ENCODE data around the gene NALCN. TPM values are rescaled to one million over a fixed set of nuclear protein-coding genes. Genes with fewer than 3 reads are reported as not detected.

Gene NALCN
- total RNA-seq, 2 donors from 2014 or later, result not detected

DNA sequence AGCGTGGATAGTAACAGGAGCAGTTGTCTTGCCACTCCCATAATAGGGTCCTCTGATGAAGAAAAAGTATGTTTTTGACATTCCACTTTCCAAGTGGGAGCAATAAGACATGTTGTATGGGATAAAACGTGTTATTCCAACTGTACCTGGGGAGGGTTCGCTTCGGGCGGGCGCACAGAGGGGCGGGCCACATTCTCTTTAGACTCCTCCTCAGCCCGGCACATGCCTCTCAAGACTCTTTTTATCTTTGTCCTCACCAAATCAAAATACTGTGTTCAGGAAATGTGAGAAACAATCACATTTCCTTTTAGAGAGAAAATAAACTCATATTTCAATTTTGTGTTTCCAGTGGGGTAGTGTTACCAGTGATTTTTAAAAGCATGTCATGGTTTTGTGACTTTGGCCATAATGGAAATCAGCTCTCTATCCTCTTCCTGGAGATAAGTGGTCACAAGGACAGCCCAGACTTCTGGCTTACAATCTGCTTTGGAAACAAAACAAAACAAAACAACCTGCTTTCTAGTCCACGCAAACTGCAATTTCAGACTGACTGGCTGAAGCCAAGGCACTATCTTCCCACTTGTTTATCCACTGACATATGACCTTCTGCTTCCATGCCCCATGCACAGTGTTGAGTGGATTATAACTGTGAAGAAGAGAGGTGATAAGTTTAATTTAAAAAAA, 276.1 kb downstream of the NALCN start:
- DNase-seq (no peak), ATAC-seq (no peak)
- Mint-ChIP-seq H3K36me3 (ENCODE audit: low read depth) (no peaks in the 10 kb centered on the region), H3K27me3 (peaks cover 58% of the 10 kb centered on the region), H3K27ac (peak overlapping the region; percentile 51), H3K4me1 (no peaks in the 10 kb centered on the region), H3K4me3 (no peak overlapping the region)
- no peaks in the 10 kb centered on the region for H3K9me3 ChIP-seq (ENCODE audit: control insufficient read depth, low read length, poor library complexity, severe bottlenecking)

DNA sequence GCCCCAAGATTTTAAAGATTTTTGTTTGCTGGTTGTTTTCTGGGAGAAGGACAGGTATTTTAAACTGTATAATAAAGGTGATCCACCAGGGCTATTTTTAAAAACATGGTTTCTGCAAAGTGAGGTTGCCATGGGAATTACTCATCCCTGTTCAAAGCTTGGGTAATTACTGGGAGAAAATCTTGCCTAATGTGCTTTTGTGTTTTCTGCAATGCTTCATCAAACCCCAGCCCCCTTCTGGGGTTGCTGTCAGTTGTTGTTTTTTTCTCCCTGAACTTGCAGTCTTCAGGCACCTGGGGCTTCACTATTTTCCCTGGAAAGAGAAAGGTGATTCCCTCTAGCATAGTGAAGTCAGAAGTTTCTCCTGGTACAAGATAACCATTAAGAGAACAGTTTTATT, 277.2 kb downstream of the NALCN start:
- Mint-ChIP-seq H3K4me1 (no peaks in the 10 kb centered on the region), H3K36me3 (ENCODE audit: low read depth) (no peaks in the 10 kb centered on the region), H3K4me3 (no peak overlapping the region), H3K27ac (no peak overlapping the region), H3K27me3 (peaks cover 58% of the 10 kb centered on the region)
- DNase-seq (no peak), ATAC-seq (no peak)
- H3K9me3 ChIP-seq (ENCODE audit: control insufficient read depth, low read length, poor library complexity, severe bottlenecking), result no peaks in the 10 kb centered on the region

- ATAC-seq, result peak; percentile 76
- DNase-seq, result no peak
- no peaks in the 10 kb centered on the region for H3K36me3 Mint-ChIP-seq (ENCODE audit: low read depth)
- H3K9me3 ChIP-seq (ENCODE audit: control insufficient read depth, low read length, poor library complexity, severe bottlenecking), result no peaks in the 10 kb centered on the region
- no peak overlapping the region for H3K27ac Mint-ChIP-seq
- peaks cover 5% of the 10 kb centered on the region for H3K4me1 Mint-ChIP-seq
- H3K27me3 Mint-ChIP-seq, result peaks cover 18% of the 10 kb centered on the region
- no peak overlapping the region for H3K4me3 Mint-ChIP-seq
Measured at GRCh38 chr13:101127741-101128353, 288.5 kb downstream of the NALCN start.

DNA sequence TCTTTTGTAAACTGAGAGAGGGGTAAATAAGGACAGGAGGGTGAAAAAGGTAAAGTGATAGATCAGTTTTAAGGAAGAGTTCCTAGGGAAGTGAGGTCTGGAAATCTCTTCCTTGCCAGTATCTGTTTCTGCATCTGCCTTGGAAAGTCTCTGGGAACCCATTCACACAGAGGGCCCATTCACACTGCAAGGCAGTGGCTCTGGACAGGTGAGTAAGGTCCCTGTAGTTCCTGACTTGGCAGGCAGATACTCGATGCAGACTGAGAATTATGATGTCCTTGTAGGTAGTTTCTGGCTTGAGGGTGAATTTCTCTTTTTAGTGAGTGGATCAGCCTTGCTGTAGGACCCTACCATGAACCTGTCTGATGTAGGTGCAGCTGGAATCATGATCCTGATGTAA, 293.3 kb downstream of the NALCN start:
- DNase-seq (no peak), ATAC-seq (no peak)
- Mint-ChIP-seq H3K4me1 (peaks cover 5% of the 10 kb centered on the region), H3K36me3 (ENCODE audit: low read depth) (no peaks in the 10 kb centered on the region), H3K27me3 (peaks cover 5% of the 10 kb centered on the region), H3K27ac (no peak overlapping the region), H3K4me3 (no peak overlapping the region)
- H3K9me3 ChIP-seq (ENCODE audit: control insufficient read depth, low read length, poor library complexity, severe bottlenecking), result no peaks in the 10 kb centered on the region

GRCh38 chr13:101121608-101122007, 294.7 kb downstream of the NALCN start:
- no peaks in the 10 kb centered on the region for H3K9me3 ChIP-seq (ENCODE audit: control insufficient read depth, low read length, poor library complexity, severe bottlenecking)
- Mint-ChIP-seq H3K36me3 (ENCODE audit: low read depth) (no peaks in the 10 kb centered on the region), H3K27ac (no peak overlapping the region), H3K4me1 (peaks cover 3% of the 10 kb centered on the region), H3K27me3 (peaks cover 14% of the 10 kb centered on the region), H3K4me3 (no peak overlapping the region)
- DNase-seq (no peak), ATAC-seq (no peak)

- DNase-seq, result no peak
- Mint-ChIP-seq H3K27me3 (peaks cover 17% of the 10 kb centered on the region), H3K27ac (no peak overlapping the region), H3K36me3 (ENCODE audit: low read depth) (no peaks in the 10 kb centered on the region), H3K4me3 (no peak overlapping the region), H3K4me1 (no peaks in the 10 kb centered on the region)
- no peaks in the 10 kb centered on the region for H3K9me3 ChIP-seq (ENCODE audit: control insufficient read depth, low read length, poor library complexity, severe bottlenecking)
- no peak for ATAC-seq
Measured at GRCh38 chr13:101120007-101120406, 296.3 kb downstream of the NALCN start.

DNA sequence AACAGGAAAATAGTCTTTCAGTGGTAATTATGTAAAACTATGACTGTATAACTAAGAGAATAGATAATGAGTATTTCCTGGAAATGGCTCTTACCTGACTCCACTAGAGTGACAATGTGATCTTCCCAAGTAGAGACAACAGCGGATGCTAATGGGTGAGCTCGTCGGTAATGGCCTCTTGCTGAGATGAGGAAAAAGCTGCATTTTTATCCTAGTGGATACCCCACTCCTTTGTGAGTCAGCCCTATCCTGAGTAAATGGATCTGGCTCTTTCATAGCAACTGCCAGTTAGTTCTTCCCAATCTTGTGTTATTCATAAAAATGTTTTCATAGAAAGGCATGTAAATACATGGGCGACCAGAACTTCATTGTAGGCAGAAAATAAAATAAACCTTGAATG, 299.5 kb downstream of the NALCN start:
- Mint-ChIP-seq H3K27ac (no peak overlapping the region), H3K36me3 (ENCODE audit: low read depth) (no peaks in the 10 kb centered on the region), H3K4me3 (no peak overlapping the region), H3K4me1 (no peaks in the 10 kb centered on the region), H3K27me3 (peaks cover 22% of the 10 kb centered on the region)
- ATAC-seq, result no peak
- no peak for DNase-seq
- H3K9me3 ChIP-seq (ENCODE audit: control insufficient read depth, low read length, poor library complexity, severe bottlenecking), result no peaks in the 10 kb centered on the region

GRCh38 chr13:101116341-101116740, 300.0 kb downstream of the NALCN start:
- Mint-ChIP-seq H3K4me3 (no peak overlapping the region), H3K4me1 (no peaks in the 10 kb centered on the region)

GRCh38 chr13:101115762-101116171, 300.5 kb downstream of the NALCN start:
- Mint-ChIP-seq H3K36me3 (ENCODE audit: low read depth) (no peaks in the 10 kb centered on the region), H3K4me3 (no peak overlapping the region), H3K27ac (no peak overlapping the region), H3K4me1 (no peaks in the 10 kb centered on the region), H3K27me3 (peaks cover 22% of the 10 kb centered on the region)
- DNase-seq, result no peak
- no peaks in the 10 kb centered on the region for H3K9me3 ChIP-seq (ENCODE audit: control insufficient read depth, low read length, poor library complexity, severe bottlenecking)
- no peak for ATAC-seq

More at GRCh38 chr13:101116341-101116740, 300.0 kb downstream of the NALCN start:
- H3K27me3 Mint-ChIP-seq, result peaks cover 22% of the 10 kb centered on the region
- ATAC-seq, result no peak
- no peak for DNase-seq
- no peaks in the 10 kb centered on the region for H3K36me3 Mint-ChIP-seq (ENCODE audit: low read depth)
- H3K9me3 ChIP-seq (ENCODE audit: control insufficient read depth, low read length, poor library complexity, severe bottlenecking), result no peaks in the 10 kb centered on the region
- no peak overlapping the region for H3K27ac Mint-ChIP-seq

- Mint-ChIP-seq H3K27ac (no peak overlapping the region), H3K36me3 (ENCODE audit: low read depth) (no peaks in the 10 kb centered on the region), H3K4me3 (no peak overlapping the region), H3K4me1 (no peaks in the 10 kb centered on the region), H3K27me3 (peaks cover 22% of the 10 kb centered on the region)
- no peak for ATAC-seq
- no peaks in the 10 kb centered on the region for H3K9me3 ChIP-seq (ENCODE audit: control insufficient read depth, low read length, poor library complexity, severe bottlenecking)
- no peak for DNase-seq
Measured at GRCh38 chr13:101111894-101112293, 304.4 kb downstream of the NALCN start.

- Mint-ChIP-seq H3K27me3 (peaks cover 18% of the 10 kb centered on the region), H3K4me3 (no peak overlapping the region), H3K27ac (no peak overlapping the region), H3K36me3 (ENCODE audit: low read depth) (no peaks in the 10 kb centered on the region), H3K4me1 (no peaks in the 10 kb centered on the region)
- no peak for DNase-seq
- ATAC-seq, result no peak
- H3K9me3 ChIP-seq (ENCODE audit: control insufficient read depth, low read length, poor library complexity, severe bottlenecking), result no peaks in the 10 kb centered on the region
Measured at GRCh38 chr13:101109005-101109404, 307.3 kb downstream of the NALCN start.

DNA sequence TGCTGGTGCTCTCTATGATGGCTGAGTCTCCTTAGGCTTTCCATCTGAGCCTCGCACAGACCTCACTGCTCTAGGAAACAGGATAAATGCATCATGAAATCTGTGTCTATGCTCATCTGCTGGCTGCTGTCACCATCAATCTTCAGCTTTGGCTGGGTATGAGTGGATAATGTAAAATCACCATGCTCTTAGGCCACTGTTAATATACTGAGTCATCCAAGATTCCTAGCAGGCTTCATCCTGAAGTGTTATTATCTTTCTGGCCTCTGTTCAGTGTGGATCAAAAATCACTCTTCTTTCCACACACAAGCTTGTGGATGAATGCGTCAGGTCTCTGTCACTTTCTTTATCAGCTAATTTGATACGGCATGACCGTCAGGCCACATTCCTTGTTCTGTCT, 317.4 kb downstream of the NALCN start:
- Mint-ChIP-seq H3K36me3 (ENCODE audit: low read depth) (no peaks in the 10 kb centered on the region), H3K27ac (no peak overlapping the region), H3K27me3 (peaks cover 56% of the 10 kb centered on the region), H3K4me1 (no peaks in the 10 kb centered on the region), H3K4me3 (no peak overlapping the region)
- H3K9me3 ChIP-seq (ENCODE audit: control insufficient read depth, low read length, poor library complexity, severe bottlenecking), result no peaks in the 10 kb centered on the region
- no peak for DNase-seq
- ATAC-seq, result no peak

DNA sequence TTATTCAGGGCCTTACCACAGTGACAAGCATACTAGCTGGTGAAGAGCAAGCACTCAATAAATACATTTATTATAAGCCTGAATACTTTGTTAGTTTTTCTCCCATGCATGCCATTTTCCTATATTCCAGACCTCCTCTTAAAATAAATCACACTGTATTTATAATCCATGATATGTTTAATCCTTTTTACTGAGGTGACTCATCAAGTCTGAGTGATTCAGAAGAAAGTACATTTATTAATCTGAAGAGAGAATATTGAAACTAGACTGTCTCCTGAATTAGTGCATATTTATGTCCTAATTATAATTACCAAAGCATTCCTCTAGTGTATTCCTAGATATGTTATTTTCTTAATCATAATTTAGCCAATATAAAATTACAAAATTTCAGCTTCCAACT, 323.3 kb downstream of the NALCN start:
- Mint-ChIP-seq H3K27ac (no peak overlapping the region), H3K4me1 (no peaks in the 10 kb centered on the region), H3K27me3 (peaks cover 50% of the 10 kb centered on the region), H3K36me3 (ENCODE audit: low read depth) (no peaks in the 10 kb centered on the region), H3K4me3 (no peak overlapping the region)
- ATAC-seq (no peak), DNase-seq (no peak)
- H3K9me3 ChIP-seq (ENCODE audit: control insufficient read depth, low read length, poor library complexity, severe bottlenecking), result no peaks in the 10 kb centered on the region

DNA sequence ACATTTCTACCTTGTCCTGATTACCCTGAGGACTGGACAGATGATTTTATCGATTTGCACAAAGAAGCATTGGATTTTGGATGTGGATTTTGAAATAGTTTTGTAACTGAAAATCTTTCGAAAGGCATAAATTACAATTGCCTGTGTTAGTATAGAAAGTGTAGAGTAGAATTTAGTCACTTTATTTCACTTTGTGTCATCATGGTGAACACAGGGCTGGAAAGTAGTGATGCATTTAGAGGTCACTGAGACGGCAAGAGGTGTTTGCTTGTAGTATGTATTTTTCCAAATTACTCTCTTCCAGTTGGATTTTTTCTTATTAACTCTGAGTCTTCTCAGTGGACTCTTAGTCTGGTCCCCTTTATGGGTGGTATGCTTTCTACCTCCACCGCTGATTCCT, 326.0 kb downstream of the NALCN start:
- Mint-ChIP-seq H3K4me1 (no peaks in the 10 kb centered on the region), H3K4me3 (no peak overlapping the region), H3K27ac (no peak overlapping the region), H3K27me3 (peaks cover 41% of the 10 kb centered on the region), H3K36me3 (ENCODE audit: low read depth) (no peaks in the 10 kb centered on the region)
- no peak for ATAC-seq
- no peaks in the 10 kb centered on the region for H3K9me3 ChIP-seq (ENCODE audit: control insufficient read depth, low read length, poor library complexity, severe bottlenecking)
- no peak for DNase-seq
